Keratinocyte (primary cell): ENCODE measurements around the gene RRP1B. TPM values are rescaled to one million over a fixed set of nuclear protein-coding genes. Genes with fewer than 3 reads are reported as not detected.

Experiments
- DNase-seq: peaks from one replicate; pipeline ENCODE4 v3.0.0-alpha.2; 2011; ENCODE audit warnings: low read depth, missing footprints, low spot score
- FAIRE-seq: peaks from 2 replicates; lab custom pipeline; 2011; peaks lifted over from hg19 to GRCh38; lab: Jason Lieb, UNC
- H2AFZ ChIP-seq: 2 replicates; pipeline ENCODE4 v1.6.0; 2012; ENCODE audit warnings: low read length, control low read depth, inconsistent platforms; ENCODE audit not compliant: control insufficient read depth
- H3K27ac ChIP-seq: 2 replicates; pipeline ENCODE4 v1.5.1; 2011; ENCODE audit warnings: low read length; ENCODE audit not compliant: control insufficient read depth, insufficient read depth
- H3K27me3 ChIP-seq: 3 replicates; pipeline ENCODE4 v1.6.0; 2011; ENCODE audit warnings: low read length; ENCODE audit not compliant: control insufficient read depth, insufficient read depth; ENCODE audit errors: extremely low read depth
- H3K36me3 ChIP-seq, 2 experiments: 2 replicates in 1 of 2; 3 replicates in 1 of 2; pipeline ENCODE4 v1.5.1; 2011; ENCODE audit warnings: low read length in 2 of 2, mild to moderate bottlenecking in 1 of 2; ENCODE audit not compliant: control insufficient read depth in 2 of 2, insufficient read depth in 2 of 2; ENCODE audit errors: extremely low read depth in 1 of 2
- H3K4me1 ChIP-seq: 3 replicates; pipeline ENCODE4 v1.5.1; 2011; ENCODE audit warnings: low read length; ENCODE audit not compliant: control insufficient read depth, insufficient read depth; ENCODE audit errors: extremely low read depth
- H3K4me2 ChIP-seq: 3 replicates; pipeline ENCODE4 v1.6.0; 2011; ENCODE audit warnings: low read depth, low read length; ENCODE audit not compliant: control insufficient read depth, insufficient read depth; ENCODE audit errors: extremely low read depth
- H3K4me3 ChIP-seq, 3 experiments: fragments of 200-600 bp in 1 of 3; sonication (generic) in 1 of 3; 2 replicates in 2 of 3; 3 replicates in 1 of 3; pipeline ENCODE4 v1.5.1; 2011 to 2016; ENCODE audit warnings: low read length in 3 of 3, mild to moderate bottlenecking in 3 of 3, control low read depth in 2 of 3, inconsistent platforms in 1 of 3, low read depth in 1 of 3, mixed read lengths in 1 of 3, mixed run types in 1 of 3, moderate library complexity in 1 of 3; ENCODE audit not compliant: control insufficient read depth in 2 of 3, insufficient read depth in 2 of 3; ENCODE audit errors: extremely low read depth in 1 of 3
- H3K79me2 ChIP-seq: 2 replicates; pipeline ENCODE4 v1.6.0; 2012; ENCODE audit warnings: low read length; ENCODE audit not compliant: control insufficient read depth, insufficient read depth
- H3K9ac ChIP-seq: 3 replicates; pipeline ENCODE4 v1.6.0; 2011; ENCODE audit warnings: low read length; ENCODE audit not compliant: control insufficient read depth, insufficient read depth; ENCODE audit errors: extremely low read depth
- H3K9me1 ChIP-seq: 3 replicates; pipeline ENCODE4 v1.6.0; 2011; ENCODE audit warnings: low read length; ENCODE audit not compliant: control insufficient read depth, insufficient read depth; ENCODE audit errors: extremely low read depth
- H3K9me3 ChIP-seq: 2 replicates; pipeline ENCODE4 v1.5.1; 2012; ENCODE audit warnings: low read depth, low read length; ENCODE audit not compliant: control insufficient read depth
- H4K20me1 ChIP-seq: 3 replicates; pipeline ENCODE4 v1.6.0; 2011; ENCODE audit warnings: low read length; ENCODE audit not compliant: control insufficient read depth, insufficient read depth; ENCODE audit errors: extremely low read depth
- CTCF ChIP-seq, 3 experiments: IDR thresholded peaks in 1 of 3; conservative IDR thresholded peaks in 1 of 3; optimal IDR thresholded peaks in 1 of 3; 2 replicates in 2 of 3; 3 replicates in 1 of 3; pipeline versions ENCODE3 to v1.5.1; 2011; ENCODE audit warnings: low read length in 3 of 3, mild to moderate bottlenecking in 3 of 3, moderate library complexity in 2 of 3, control low read depth in 1 of 3, inconsistent platforms in 1 of 3; ENCODE audit not compliant: insufficient read depth in 2 of 3; ENCODE audit errors: extremely low read depth in 1 of 3
- EZH2 ChIP-seq: IDR thresholded peaks from one replicate; pipeline ENCODE4 v1.6.1; 2012; ENCODE audit warnings: inconsistent platforms, mild to moderate bottlenecking, low read length, moderate library complexity
- dilution Hi-C: fragments of 300-500 bp; cut with MboI; formaldehyde crosslinking; loops from one replicate; pipeline ENCODE4 v1.7.0; 2020; ENCODE audit warnings: low sequenced_read_pairs; ENCODE audit not compliant: extremely low pct_ligation_motif_present
- polyA plus RNA-seq, 5 experiments: library from polyadenylated mRNA; depleted of rRNA in 3 of 5; stranded (reverse) in 3 of 5; stranded (forward) in 1 of 5; unstranded in 1 of 5; fragments of >200 nt; gene quantifications; 1 replicate in 1 of 5; 2 replicates in 3 of 5; 3 replicates in 1 of 5; pipeline versions ENCODE4 v1.2.1 to v1.2.3, GENCODE V29; 2011 to 2012; ENCODE audit warnings: missing spikeins in 2 of 5, low read depth in 1 of 5, low replicate concordance in 1 of 5

The RRP1B gene
- polyA plus RNA-seq, 1 donor (not counting 4 experiments of a cell fraction or from before 2014, with no cell fraction given) = 19.8 TPM

GRCh38 chr21:43736224-43736883 is 77.0 kb downstream of the RRP1B start:
- no peak for DNase-seq
- peaks cover 19% of the 10 kb centered on the region for H4K20me1 ChIP-seq
- peaks cover 13% of the 10 kb centered on the region for H3K4me1 ChIP-seq

GRCh38 chr21:43737158-43737950 is 78.0 kb downstream of the RRP1B start:
- Histone ChIP-seq H3K27ac (no peak overlapping the region), H3K27me3 (no peaks in the 10 kb centered on the region), H3K9me1 (peaks cover 2% of the 10 kb centered on the region), H4K20me1 (peaks cover 19% of the 10 kb centered on the region), H3K4me2 (no peak overlapping the region), H2AFZ (no peak overlapping the region), H3K9me3 (peaks cover 2% of the 10 kb centered on the region), H3K9ac (no peak overlapping the region), H3K36me3 (peaks cover 12 to 29% of the 10 kb centered on the region in 2 experiments), H3K4me1 (peaks cover 13% of the 10 kb centered on the region), H3K79me2 (peaks cover 52% of the 10 kb centered on the region), H3K4me3 (no peak overlapping the region)
- dilution Hi-C loops = no loop called here
- TF ChIP-seq CTCF (optimal IDR thresholded peaks at IDR 0.05 in 1 of 3, IDR thresholded peaks at IDR 0.05 in 1 of 3, conservative IDR thresholded peaks at IDR 0.05 in 1 of 3; ENCODE audit: extremely low read depth in 1 of 3, insufficient read depth in 2 of 3, low read length in 3 of 3) (no peak), EZH2 (no peak)
- DNase-seq (no peak), FAIRE-seq (no peak)

More at GRCh38 chr21:43736224-43736883, 77.0 kb downstream of the RRP1B start:
- dilution Hi-C loops = no loop called here
- TF ChIP-seq CTCF (optimal IDR thresholded peaks at IDR 0.05 in 1 of 3, IDR thresholded peaks at IDR 0.05 in 1 of 3, conservative IDR thresholded peaks at IDR 0.05 in 1 of 3; ENCODE audit: extremely low read depth in 1 of 3, insufficient read depth in 2 of 3, low read length in 3 of 3) = no peak
- no peak for TF ChIP-seq EZH2
- Histone ChIP-seq H3K9me3 (peaks cover 2% of the 10 kb centered on the region), H3K36me3 (peaks cover 17 to 39% of the 10 kb centered on the region in 2 experiments), H3K79me2 (peaks cover 62% of the 10 kb centered on the region), H3K4me2 (no peak overlapping the region), H3K9me1 (peaks cover 2% of the 10 kb centered on the region), H3K9ac (no peak overlapping the region), H2AFZ (no peak overlapping the region), H3K27me3 (no peaks in the 10 kb centered on the region), H3K27ac (no peak overlapping the region), H3K4me3 (no peak overlapping the region)
- no peak for FAIRE-seq
